ENCODE results near the gene OTOG.

OTOG gene

DNA sequence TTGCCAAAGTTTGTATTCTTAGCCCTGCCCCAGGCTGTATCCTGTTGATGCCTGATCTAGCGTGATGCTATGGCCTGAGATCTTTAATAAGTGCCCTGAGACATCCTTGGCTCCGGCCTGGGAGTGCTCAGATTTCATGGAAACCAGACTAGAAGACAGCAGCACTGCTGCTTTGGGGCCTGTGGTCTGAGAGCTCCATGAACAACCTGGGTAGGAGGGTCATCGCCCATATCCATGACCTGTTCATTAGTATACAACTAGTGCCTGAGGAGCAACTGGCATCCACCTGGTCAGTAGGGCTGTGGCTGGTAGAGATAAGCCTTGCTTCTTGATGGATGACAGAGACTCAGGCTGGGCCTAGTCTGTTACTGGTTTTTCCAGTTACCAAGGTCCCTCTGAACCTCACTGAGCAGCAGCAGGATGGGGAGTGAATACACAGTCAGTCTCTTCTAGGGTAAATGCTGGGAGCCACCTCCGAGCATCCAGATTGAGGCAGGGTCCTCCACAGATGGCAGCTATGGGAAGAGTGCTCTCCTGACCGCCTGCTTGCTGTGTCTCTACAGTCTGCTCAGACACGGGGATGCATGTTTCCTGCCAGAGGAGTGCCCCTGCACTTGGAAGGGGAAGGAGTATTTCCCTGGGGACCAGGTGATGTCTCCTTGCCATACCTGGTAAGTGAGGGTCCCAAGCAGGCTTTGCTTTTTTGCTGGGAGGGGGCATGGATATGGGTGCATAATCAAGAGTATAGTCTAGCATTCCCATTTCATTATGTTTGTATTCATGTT lies 39.0 kb downstream of the OTOG start:
- no peak overlapping the region for H3K4me3 Mint-ChIP-seq
- DNase-seq (ENCODE audit: low spot score): no peak
- H3K27ac Mint-ChIP-seq: no peak overlapping the region
- no peaks in the 10 kb centered on the region for H3K36me3 Mint-ChIP-seq (ENCODE audit: low read depth)
- no peaks in the 10 kb centered on the region for H3K4me1 Mint-ChIP-seq (ENCODE audit: low read depth)
- H3K9me3 Mint-ChIP-seq: no peaks in the 10 kb centered on the region
- H3K27me3 Mint-ChIP-seq (ENCODE audit: low read depth): peaks cover 15% of the 10 kb centered on the region

DNA sequence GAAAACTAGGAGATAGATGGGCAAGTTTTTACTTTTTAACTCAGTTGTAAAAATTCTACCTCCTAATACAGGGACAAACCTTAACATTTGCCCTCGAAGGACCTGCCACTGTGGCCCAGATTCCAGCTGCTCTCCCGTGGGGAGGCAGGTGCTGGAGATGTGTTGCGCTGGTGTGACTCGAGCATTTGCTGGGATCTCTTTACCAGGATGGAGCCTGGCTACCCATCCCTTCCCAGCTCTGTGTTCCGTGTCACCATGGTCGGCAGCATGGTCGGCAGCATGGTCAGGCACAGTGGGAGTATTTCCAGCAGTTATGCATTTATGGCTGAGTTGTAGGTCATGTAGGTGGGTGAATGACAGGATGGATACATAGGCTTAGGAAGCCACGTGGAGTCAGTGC lies 41.1 kb downstream of the OTOG start:
- no peaks in the 10 kb centered on the region for H3K9me3 Mint-ChIP-seq
- H3K4me1 Mint-ChIP-seq (ENCODE audit: low read depth): no peaks in the 10 kb centered on the region
- no peak for DNase-seq (ENCODE audit: low spot score)

DNA sequence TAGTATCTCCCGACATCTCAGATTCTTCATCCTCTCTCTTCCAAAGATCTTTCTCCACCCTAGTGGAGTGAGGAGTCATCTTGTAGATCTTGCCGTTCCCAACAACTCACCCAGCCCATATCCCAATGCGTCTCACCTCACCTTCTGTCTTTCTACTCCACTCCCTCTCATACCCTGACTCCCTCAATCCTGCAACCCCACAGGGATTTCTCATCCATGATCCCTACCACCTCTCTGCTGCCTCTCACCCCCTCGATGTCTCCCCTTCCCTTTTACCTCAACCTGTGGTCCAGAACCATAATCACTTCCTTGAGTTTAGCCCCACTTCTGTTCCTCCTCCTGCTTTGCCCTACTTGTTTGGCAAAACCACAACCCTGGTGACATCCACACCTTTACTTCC lies 41.7 kb downstream of the OTOG start:
- Mint-ChIP-seq H3K4me1 (ENCODE audit: low read depth) (no peaks in the 10 kb centered on the region), H3K27ac (no peak overlapping the region), H3K4me3 (no peak overlapping the region), H3K36me3 (ENCODE audit: low read depth) (no peaks in the 10 kb centered on the region), H3K9me3 (no peaks in the 10 kb centered on the region), H3K27me3 (ENCODE audit: low read depth) (peaks cover 8% of the 10 kb centered on the region)
- DNase-seq (ENCODE audit: low spot score): no peak

More for the DNA sequence above, 41.1 kb downstream of the OTOG start:
- no peak overlapping the region for H3K27ac Mint-ChIP-seq
- H3K27me3 Mint-ChIP-seq (ENCODE audit: low read depth): peaks cover 11% of the 10 kb centered on the region
- H3K4me3 Mint-ChIP-seq: no peak overlapping the region
- H3K36me3 Mint-ChIP-seq (ENCODE audit: low read depth): no peaks in the 10 kb centered on the region

DNA sequence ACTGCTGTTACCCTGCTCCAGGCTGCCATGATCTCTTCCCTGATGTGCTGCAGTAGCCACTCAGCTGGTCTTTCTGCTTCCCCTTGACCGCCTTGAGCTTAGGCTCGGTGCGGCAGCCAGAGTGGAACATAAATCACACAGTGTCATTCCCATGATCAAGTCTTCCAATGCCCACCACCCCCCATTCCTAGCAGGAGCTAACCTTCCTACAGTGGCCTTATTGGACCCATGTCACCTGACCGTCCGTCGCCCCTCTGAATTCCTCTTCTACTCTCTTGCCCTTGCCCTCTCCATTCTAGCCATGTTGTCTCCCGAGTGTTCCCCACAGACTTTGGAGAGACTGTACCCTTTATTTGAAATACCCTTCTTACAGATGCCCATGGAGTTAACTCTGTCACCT lies 43.4 kb downstream of the OTOG start:
- peaks cover 2% of the 10 kb centered on the region for H3K27me3 Mint-ChIP-seq (ENCODE audit: low read depth)
- DNase-seq (ENCODE audit: low spot score): no peak
- no peak overlapping the region for H3K27ac Mint-ChIP-seq
- no peaks in the 10 kb centered on the region for H3K36me3 Mint-ChIP-seq (ENCODE audit: low read depth)
- no peak overlapping the region for H3K4me3 Mint-ChIP-seq
- H3K9me3 Mint-ChIP-seq: no peaks in the 10 kb centered on the region
- no peaks in the 10 kb centered on the region for H3K4me1 Mint-ChIP-seq (ENCODE audit: low read depth)

DNA sequence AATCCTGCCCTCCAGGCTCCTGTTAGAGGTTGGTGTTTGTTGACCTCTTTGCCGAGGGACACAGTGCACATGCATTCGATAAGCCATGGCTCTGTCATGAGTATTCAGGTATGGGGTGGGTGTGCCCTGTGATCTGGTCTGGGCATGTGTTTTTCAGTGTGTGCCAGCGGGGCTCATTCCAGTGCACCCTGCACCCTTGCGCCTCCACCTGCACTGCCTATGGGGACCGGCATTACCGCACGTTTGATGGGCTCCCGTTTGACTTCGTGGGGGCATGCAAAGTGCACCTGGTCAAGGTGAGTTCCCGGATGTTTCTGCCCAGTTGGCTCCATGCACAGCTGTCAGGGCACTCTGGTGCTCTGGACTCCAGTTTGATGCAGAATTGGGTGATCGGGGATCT lies 44.2 kb downstream of the OTOG start:
- H3K4me1 Mint-ChIP-seq (ENCODE audit: low read depth): no peaks in the 10 kb centered on the region
- H3K36me3 Mint-ChIP-seq (ENCODE audit: low read depth): no peaks in the 10 kb centered on the region
- H3K27ac Mint-ChIP-seq: no peak overlapping the region
- H3K27me3 Mint-ChIP-seq (ENCODE audit: low read depth): peaks cover 2% of the 10 kb centered on the region
- DNase-seq (ENCODE audit: low spot score): no peak
- no peak overlapping the region for H3K4me3 Mint-ChIP-seq
- H3K9me3 Mint-ChIP-seq: no peaks in the 10 kb centered on the region

DNA sequence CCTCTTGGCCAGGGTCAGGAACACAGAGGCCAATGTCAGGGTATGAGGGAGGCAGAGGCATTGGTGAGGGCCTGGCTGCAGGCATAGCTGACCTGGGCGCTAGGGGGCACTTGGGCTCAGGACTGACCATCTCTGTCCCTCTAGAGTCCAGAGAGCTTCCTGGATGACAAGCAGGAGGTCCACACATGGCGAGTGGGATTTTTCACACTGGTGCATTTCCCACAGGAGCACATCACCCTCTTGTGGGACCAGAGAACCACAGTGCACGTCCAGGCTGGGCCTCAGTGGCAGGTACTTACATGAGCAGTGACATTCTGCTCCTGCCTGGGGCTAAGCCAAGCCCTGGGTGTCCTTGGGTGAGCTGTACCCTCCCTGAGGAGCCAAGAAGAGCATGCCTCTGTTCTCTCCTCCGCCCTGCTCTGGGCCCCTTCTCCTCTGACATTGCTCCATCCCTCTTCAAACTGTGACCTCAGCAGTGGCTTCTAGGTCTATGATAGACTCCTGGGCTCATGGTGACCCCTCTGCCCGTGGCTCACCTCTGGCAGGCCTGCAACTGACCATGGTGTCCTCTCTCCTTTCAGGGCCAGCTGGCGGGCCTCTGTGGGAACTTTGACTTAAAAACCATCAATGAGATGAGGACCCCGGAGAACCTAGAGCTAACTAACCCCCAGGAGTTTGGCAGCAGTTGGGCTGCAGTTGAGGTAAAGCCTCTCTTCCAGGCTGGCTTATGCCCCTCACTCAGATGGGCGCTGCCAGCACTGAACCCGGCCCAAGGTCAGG lies 46.6 kb downstream of the OTOG start:
- Mint-ChIP-seq H3K27ac (no peak overlapping the region), H3K4me3 (no peak overlapping the region), H3K4me1 (ENCODE audit: low read depth) (no peaks in the 10 kb centered on the region), H3K9me3 (no peaks in the 10 kb centered on the region), H3K27me3 (ENCODE audit: low read depth) (peaks cover 2% of the 10 kb centered on the region), H3K36me3 (ENCODE audit: low read depth) (no peaks in the 10 kb centered on the region)
- DNase-seq (ENCODE audit: low spot score): no peak

DNA sequence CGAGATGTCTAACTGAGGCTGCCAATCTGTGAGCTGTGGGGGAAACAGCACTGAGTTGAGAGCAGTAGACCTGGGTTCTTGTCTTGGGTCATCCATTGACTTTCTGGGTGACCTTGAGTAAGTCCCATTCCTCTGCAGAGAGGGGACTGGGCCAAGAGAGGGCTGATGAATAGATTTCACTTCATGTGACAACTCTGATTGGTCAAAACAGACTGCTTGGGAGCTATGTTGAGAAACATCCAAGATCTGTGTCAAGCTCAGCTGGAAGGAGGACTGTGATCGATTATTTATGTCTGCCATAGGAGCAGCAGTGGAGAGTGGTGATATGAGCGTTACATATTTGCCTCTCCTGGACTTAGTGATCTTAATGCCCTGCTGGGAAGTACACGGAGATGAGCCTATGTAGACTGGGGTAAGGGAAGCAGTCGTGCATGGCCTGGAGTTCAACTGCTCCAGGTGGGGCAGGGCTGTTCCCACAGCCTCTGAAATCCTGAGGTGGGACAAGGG lies 47.7 kb downstream of the OTOG start:
- no peak overlapping the region for H3K27ac Mint-ChIP-seq

DNA sequence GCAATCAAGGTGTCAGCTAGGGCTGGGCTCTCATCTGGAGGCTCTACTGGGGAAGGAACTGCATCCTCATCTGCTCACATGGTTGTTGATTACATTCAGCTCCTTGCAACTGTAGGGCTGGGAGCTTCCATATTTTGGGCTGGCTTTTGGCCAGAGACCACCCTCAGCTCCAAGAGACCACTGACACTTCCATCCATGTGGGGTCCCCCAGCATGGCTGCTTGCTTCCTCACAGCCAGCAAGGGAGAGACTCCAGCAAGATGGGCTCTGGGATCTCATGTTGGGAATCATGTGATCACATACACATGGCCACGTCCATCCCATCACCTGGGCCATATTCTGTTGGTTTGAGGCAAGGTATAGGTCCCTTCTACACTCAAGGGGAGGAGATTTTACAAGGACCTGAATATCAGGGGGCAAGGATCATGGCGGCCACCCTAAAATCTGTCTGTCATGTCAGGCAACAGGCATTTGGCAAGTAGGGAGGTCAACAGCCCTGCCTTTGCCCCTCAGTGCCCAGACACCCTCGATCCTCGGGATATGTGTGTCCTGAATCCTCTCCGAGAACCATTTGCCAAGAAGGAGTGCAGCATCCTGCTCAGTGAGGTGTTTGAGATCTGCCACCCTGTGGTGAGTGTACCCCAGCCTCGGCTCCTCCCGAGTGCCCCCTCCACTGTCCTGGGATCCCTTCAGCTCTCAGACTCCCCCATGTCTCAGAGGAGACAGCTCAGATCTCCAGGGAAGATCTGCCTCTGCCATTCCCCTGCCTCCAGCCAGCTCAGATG lies 48.7 kb downstream of the OTOG start:
- Mint-ChIP-seq H3K4me1 (ENCODE audit: low read depth) (no peaks in the 10 kb centered on the region), H3K27me3 (ENCODE audit: low read depth) (peaks cover 2% of the 10 kb centered on the region), H3K9me3 (no peaks in the 10 kb centered on the region), H3K4me3 (no peak overlapping the region), H3K27ac (no peak overlapping the region), H3K36me3 (ENCODE audit: low read depth) (no peaks in the 10 kb centered on the region)
- no peak for DNase-seq (ENCODE audit: low spot score)

More for the DNA sequence above, 47.7 kb downstream of the OTOG start:
- DNase-seq (ENCODE audit: low spot score): no peak
- H3K36me3 Mint-ChIP-seq (ENCODE audit: low read depth): no peaks in the 10 kb centered on the region
- no peak overlapping the region for H3K4me3 Mint-ChIP-seq
- no peaks in the 10 kb centered on the region for H3K9me3 Mint-ChIP-seq
- peaks cover 2% of the 10 kb centered on the region for H3K27me3 Mint-ChIP-seq (ENCODE audit: low read depth)
- H3K4me1 Mint-ChIP-seq (ENCODE audit: low read depth): no peaks in the 10 kb centered on the region

DNA sequence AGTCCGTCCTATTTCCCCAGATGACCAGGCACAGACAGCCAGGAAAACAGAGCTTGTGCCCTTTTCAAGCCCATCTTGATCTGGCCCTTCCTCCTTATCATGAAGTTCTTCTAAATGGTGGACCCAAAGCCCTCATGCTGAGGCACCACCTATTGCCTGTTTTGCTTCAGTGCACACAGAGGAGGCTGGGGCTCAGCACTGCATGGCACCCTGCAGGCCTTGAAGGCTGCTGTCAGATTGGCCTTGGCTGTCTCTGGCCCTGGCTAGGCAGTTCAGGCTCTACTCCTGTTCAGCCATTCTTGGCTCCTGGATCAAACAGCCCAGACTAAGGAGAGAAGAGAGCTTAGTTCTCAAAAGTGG lies 49.2 kb downstream of the OTOG start:
- no peaks in the 10 kb centered on the region for H3K9me3 Mint-ChIP-seq
- no peaks in the 10 kb centered on the region for H3K4me1 Mint-ChIP-seq (ENCODE audit: low read depth)
- H3K27me3 Mint-ChIP-seq (ENCODE audit: low read depth): peaks cover 2% of the 10 kb centered on the region
- H3K4me3 Mint-ChIP-seq: no peak overlapping the region
- DNase-seq (ENCODE audit: low spot score): no peak
- H3K36me3 Mint-ChIP-seq (ENCODE audit: low read depth): no peaks in the 10 kb centered on the region
- no peak overlapping the region for H3K27ac Mint-ChIP-seq

DNA sequence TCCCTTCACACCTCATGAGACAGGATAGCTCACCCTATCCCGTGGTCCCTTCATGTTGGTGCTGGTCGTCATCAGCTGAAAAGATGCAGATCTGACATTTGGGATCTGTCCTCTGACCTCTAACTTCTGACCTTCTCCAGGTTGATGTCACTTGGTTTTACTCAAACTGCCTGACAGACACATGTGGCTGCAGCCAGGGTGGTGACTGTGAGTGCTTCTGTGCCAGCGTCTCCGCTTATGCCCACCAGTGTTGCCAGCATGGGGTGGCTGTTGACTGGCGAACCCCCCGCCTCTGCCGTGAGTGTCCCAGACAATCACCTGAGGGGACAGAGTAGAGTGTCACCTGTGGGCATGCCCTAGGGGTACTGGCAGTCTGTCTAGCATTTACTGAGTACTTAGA lies 49.7 kb downstream of the OTOG start:
- no peak overlapping the region for H3K27ac Mint-ChIP-seq
- DNase-seq (ENCODE audit: low spot score): no peak
- no peak overlapping the region for H3K4me3 Mint-ChIP-seq
- H3K27me3 Mint-ChIP-seq (ENCODE audit: low read depth): peaks cover 2% of the 10 kb centered on the region
- H3K4me1 Mint-ChIP-seq (ENCODE audit: low read depth): no peaks in the 10 kb centered on the region
- no peaks in the 10 kb centered on the region for H3K36me3 Mint-ChIP-seq (ENCODE audit: low read depth)
- H3K9me3 Mint-ChIP-seq: no peaks in the 10 kb centered on the region

DNA sequence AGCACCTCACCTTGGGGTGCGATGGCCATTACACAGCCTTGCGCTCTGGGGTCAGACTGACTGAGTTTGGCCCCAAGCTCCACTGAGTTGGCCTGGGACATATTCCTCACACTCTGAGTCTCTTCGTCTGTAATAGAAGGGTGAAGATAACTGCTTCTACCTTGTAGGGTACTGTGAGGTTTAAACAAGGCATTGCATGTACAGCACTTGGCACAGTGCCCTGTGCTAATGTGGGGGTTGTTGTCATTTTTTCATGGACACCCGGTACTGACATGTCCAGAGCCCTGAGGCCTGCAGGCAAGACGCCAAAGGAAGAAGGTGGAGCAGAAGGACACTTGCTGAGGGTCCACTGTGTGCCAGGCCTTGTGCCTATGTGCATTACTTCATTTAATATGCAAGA lies 50.7 kb downstream of the OTOG start:
- no peak for DNase-seq (ENCODE audit: low spot score)
- H3K4me3 Mint-ChIP-seq: no peak overlapping the region
- no peaks in the 10 kb centered on the region for H3K9me3 Mint-ChIP-seq
- no peaks in the 10 kb centered on the region for H3K36me3 Mint-ChIP-seq (ENCODE audit: low read depth)
- no peaks in the 10 kb centered on the region for H3K27me3 Mint-ChIP-seq (ENCODE audit: low read depth)
- H3K4me1 Mint-ChIP-seq (ENCODE audit: low read depth): no peaks in the 10 kb centered on the region
- H3K27ac Mint-ChIP-seq: no peak overlapping the region

DNA sequence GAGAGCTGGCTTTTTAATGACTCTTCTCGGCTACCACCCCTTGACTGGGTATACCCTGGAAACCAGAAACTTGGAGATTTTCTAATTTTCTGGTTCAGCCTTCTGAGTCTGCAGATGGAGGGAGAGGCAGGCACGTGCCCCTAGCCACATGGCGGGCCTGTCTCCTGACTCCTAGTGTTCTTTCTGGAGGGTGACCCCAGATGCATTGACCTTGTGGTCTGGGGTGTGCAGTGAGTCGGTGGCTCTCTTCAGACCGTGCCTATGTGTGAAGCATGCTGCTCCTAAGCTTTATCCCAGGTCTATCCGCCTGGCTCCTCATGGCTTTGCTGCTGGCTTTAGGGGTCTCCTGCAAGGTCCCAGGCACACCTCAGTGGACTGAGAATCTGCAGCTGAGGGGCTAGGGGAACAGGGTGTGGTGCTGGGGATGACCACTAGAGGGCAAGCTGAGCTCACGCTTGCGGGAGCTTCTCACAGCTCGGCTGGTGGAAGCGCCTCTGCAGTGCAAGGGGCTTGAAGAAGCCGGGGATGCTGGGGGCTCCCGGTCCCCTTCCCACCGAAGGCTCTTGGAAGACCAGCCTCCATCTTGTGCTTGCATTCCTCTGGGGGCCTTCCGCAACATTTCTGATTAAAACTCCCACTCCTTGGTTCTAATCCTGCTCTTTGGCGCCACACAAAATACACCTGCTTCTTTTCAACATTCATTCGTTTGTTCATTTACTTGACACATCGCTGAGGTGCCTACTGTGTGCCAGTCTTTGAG lies 51.8 kb downstream of the OTOG start:
- peak; percentile 50 for DNase-seq (ENCODE audit: low spot score)
- no peaks in the 10 kb centered on the region for H3K9me3 Mint-ChIP-seq
- no peak overlapping the region for H3K4me3 Mint-ChIP-seq
- no peaks in the 10 kb centered on the region for H3K27me3 Mint-ChIP-seq (ENCODE audit: low read depth)
- H3K4me1 Mint-ChIP-seq (ENCODE audit: low read depth): no peaks in the 10 kb centered on the region
- H3K27ac Mint-ChIP-seq: no peak overlapping the region
- no peaks in the 10 kb centered on the region for H3K36me3 Mint-ChIP-seq (ENCODE audit: low read depth)

DNA sequence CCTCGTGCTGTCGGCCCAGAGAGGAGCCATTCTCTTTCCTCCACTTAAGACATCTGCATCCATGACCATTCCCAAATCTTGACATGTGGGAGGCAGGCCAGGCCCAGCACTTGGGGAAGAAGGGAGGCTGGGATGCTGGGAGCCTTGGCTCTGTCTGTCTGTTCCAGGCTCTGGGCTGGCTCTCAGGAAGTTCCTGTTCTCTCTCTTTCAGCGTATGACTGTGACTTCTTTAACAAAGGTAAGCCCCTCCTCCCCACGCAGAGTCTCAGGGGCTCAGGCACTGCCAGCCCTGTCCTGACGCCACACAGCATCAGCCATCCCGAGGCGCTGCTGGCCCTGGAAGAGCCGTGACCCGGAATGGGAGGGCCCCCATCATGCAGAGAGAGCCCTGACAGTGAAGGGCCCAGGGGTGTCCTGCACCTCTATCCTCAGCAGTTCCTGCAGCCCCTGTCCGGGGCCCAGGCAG lies 52.4 kb downstream of the OTOG start:
- no peak overlapping the region for H3K27ac Mint-ChIP-seq
- no peaks in the 10 kb centered on the region for H3K27me3 Mint-ChIP-seq (ENCODE audit: low read depth)

More for the DNA sequence above, 52.4 kb downstream of the OTOG start:
- Mint-ChIP-seq H3K36me3 (ENCODE audit: low read depth) (no peaks in the 10 kb centered on the region), H3K9me3 (no peaks in the 10 kb centered on the region), H3K4me3 (no peak overlapping the region), H3K4me1 (ENCODE audit: low read depth) (no peaks in the 10 kb centered on the region)
- DNase-seq (ENCODE audit: low spot score): no peak
